Measurements from ENCODE around the gene GCC2. TPM values are rescaled to one million over a fixed set of nuclear protein-coding genes. Genes with fewer than 3 reads are reported as not detected.
"Not testable (repeated sequence)": the region's sequence is repeated elsewhere in the genome, so short reads cannot be mapped to it uniquely, and the experiment has no call there.

Gene GCC2
- total RNA-seq, 2 donors from 2014 or later, result 57.0 to 59.9 TPM

DNA sequence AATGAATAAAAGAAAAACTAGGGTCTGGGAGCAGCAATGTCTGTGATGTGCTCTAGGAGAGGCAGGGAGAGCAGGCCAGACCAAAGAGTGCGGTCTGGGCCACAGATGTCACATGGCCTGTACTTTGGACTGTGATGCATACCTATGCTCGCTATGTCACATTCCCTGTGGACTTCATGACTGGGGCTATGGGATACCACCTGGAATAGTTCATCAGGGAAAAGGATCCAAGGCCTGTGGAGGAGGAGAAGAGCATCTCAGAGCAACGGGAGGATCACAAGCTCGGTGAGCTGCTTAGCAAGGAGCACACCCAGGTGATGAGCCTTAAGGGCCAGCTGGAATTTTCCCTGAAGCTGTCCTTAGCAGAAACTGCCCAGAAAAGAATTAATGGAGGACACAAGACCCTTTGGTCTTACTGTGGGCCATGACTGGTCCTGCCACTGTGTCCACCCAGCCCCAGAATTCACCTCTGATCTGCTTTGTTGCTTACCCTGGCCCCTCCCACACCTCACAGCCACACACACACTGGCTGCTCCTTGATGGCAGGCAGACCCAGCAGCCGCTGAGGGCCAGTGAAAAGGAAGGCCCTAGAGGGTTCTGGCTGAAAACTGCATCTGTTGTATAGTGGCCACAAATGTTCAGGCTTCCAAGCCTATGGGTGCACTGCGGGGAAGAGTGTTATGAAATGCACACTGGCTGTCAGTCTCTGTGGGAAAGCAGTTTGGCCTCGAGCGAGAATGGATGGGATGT lies 25.3 kb upstream of the GCC2 start:
- no peak for DNase-seq
- no peaks in the 10 kb centered on the region for H3K36me3 Mint-ChIP-seq (ENCODE audit: low read depth)
- Histone ChIP-seq H3K27me3 (ENCODE audit: control insufficient read depth, insufficient read depth, low read length, poor library complexity, severe bottlenecking) (no peaks in the 10 kb centered on the region), H3K36me3 (ENCODE audit: control insufficient read depth, insufficient read depth, low read length) (no peaks in the 10 kb centered on the region), H3K27ac (ENCODE audit: low read depth, low read length) (no peak overlapping the region), H3K4me3 (ENCODE audit: low read length) (no peak overlapping the region), H3K9ac (ENCODE audit: extremely low read depth, low read length, poor library complexity, severe bottlenecking) (no peak overlapping the region), H3K9me3 (ENCODE audit: control insufficient read depth, low read length) (no peaks in the 10 kb centered on the region), H3K4me1 (ENCODE audit: control insufficient read depth, insufficient read depth, low read length) (no peaks in the 10 kb centered on the region)
- no peak overlapping the region for H3K27ac Mint-ChIP-seq
- H3K27me3 Mint-ChIP-seq (ENCODE audit: insufficient read depth), result no peaks in the 10 kb centered on the region
- 91 to 95% methylated on average over 6 to 8 of the region's 8 CpGs for WGBS, 2 experiments (ENCODE audit: insufficient coverage in 1 of 2, insufficient read length in 1 of 2)
- H3K4me3 Mint-ChIP-seq, result no peak overlapping the region
- no peaks in the 10 kb centered on the region for H3K9me3 Mint-ChIP-seq
- H3K4me1 Mint-ChIP-seq, result no peaks in the 10 kb centered on the region
- TF ChIP-seq, protein P1, sequence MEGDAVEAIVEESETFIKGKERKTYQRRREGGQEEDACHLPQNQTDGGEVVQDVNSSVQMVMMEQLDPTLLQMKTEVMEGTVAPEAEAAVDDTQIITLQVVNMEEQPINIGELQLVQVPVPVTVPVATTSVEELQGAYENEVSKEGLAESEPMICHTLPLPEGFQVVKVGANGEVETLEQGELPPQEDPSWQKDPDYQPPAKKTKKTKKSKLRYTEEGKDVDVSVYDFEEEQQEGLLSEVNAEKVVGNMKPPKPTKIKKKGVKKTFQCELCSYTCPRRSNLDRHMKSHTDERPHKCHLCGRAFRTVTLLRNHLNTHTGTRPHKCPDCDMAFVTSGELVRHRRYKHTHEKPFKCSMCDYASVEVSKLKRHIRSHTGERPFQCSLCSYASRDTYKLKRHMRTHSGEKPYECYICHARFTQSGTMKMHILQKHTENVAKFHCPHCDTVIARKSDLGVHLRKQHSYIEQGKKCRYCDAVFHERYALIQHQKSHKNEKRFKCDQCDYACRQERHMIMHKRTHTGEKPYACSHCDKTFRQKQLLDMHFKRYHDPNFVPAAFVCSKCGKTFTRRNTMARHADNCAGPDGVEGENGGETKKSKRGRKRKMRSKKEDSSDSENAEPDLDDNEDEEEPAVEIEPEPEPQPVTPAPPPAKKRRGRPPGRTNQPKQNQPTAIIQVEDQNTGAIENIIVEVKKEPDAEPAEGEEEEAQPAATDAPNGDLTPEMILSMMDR (conservative IDR thresholded peaks at IDR 0.05), result no peak

DNA sequence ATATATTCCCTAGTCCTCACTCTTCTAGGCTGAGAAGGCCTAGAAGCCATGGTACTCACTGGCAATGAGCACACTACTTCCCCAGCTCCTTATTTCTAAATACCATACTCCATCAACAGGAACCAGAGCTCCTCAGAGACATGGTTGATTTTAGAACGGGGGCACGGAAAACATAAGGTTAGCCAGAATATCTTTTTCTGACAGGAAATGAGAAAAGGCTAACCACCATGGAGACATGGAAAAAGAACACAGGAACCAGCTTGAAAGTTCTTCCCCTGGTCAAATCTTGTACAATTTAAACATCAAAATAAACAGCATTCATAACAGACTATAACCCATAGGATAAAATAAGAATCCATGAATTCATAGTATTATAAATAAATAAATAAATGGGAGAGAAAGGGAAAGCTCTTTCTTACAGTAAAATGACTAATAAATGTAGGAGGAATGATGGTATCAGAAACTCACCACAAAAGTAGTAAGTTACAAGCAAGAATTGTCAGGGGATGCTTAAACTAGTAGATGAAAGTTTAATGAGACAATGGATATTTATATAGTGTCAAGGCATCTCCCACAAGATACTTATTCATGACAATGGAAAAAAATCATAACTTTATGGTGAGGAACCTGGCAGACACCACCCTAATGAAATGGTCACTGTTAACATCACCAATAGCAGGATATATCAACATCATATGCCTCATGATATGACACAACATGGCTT lies 20.6 kb upstream of the GCC2 start:
- H3K9ac ChIP-seq (ENCODE audit: extremely low read depth, low read length, poor library complexity, severe bottlenecking), result no peak overlapping the region
- Mint-ChIP-seq H3K4me3 (no peak overlapping the region), H3K9me3 (peaks cover under 1% of the 10 kb centered on the region), H3K27me3 (ENCODE audit: insufficient read depth) (no peaks in the 10 kb centered on the region), H3K27ac (no peak overlapping the region), H3K4me1 (no peaks in the 10 kb centered on the region), H3K36me3 (ENCODE audit: low read depth) (no peaks in the 10 kb centered on the region)
- TF ChIP-seq, protein P1 (conservative IDR thresholded peaks at IDR 0.05), result no peak
- H3K9me3 ChIP-seq (ENCODE audit: control insufficient read depth, low read length), result no peaks in the 10 kb centered on the region
- no peaks in the 10 kb centered on the region for H3K27me3 ChIP-seq (ENCODE audit: control insufficient read depth, insufficient read depth, low read length, poor library complexity, severe bottlenecking)
- peaks cover 4% of the 10 kb centered on the region for H3K4me1 ChIP-seq (ENCODE audit: control insufficient read depth, insufficient read depth, low read length)
- H3K4me3 ChIP-seq (ENCODE audit: low read length), result no peak overlapping the region
- DNase-seq, result no peak
- no peak overlapping the region for H3K27ac ChIP-seq (ENCODE audit: low read depth, low read length)
- WGBS, 2 experiments (ENCODE audit: insufficient coverage in 1 of 2, insufficient read length in 1 of 2), result 94 to 100% methylated on average over 2 of the region's 2 CpGs
- H3K36me3 ChIP-seq (ENCODE audit: control insufficient read depth, insufficient read depth, low read length), result no peaks in the 10 kb centered on the region

DNA sequence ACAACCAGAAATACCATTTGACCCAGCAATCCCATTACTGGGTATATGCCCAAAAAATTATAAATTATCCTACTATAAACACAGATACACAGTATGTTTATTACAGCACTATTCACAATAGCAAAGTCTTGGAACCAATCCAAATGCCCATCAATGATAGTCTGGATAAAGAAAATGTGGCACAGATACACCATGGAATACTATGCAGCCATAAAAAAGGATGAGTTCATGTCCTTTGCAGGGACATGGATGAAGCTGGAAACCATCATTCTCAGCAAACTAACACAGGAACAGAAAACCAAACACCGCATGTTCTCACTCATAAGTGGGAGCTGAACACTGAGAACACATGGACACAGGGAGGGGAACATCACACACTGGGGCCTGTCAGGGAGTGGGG lies 13.4 kb upstream of the GCC2 start:
- H3K27me3 Mint-ChIP-seq (ENCODE audit: insufficient read depth); H3K36me3 ChIP-seq (ENCODE audit: control insufficient read depth, insufficient read depth, low read length); H3K27ac ChIP-seq (ENCODE audit: low read depth, low read length); H3K36me3 Mint-ChIP-seq (ENCODE audit: low read depth); H3K4me1 ChIP-seq (ENCODE audit: control insufficient read depth, insufficient read depth, low read length); H3K9me3 ChIP-seq (ENCODE audit: control insufficient read depth, low read length); H3K27me3 ChIP-seq (ENCODE audit: control insufficient read depth, insufficient read depth, low read length, poor library complexity, severe bottlenecking); H3K27ac Mint-ChIP-seq; H3K9ac ChIP-seq (ENCODE audit: extremely low read depth, low read length, poor library complexity, severe bottlenecking); H3K4me1 Mint-ChIP-seq; H3K4me3 Mint-ChIP-seq; H3K4me3 ChIP-seq (ENCODE audit: low read length); DNase-seq: not testable (repeated sequence)
- H3K9me3 Mint-ChIP-seq, result peaks cover 11% of the 10 kb centered on the region
- 100% methylated on average over 1 of the region's 1 CpG; no CpG with 5 or more reads in 1 of the 2 experiments for WGBS, 2 experiments (ENCODE audit: insufficient coverage in 1 of 2, insufficient read length in 1 of 2)
